GM18519 (cell line): ENCODE results near the gene TMEM240.

Source experiments
- ATAC-seq: cut with Tn5 transposase; IDR thresholded peaks from one replicate; pipeline ENCODE4 v1.9.1; 2021; ENCODE audit warnings: mild to moderate bottlenecking, moderate library complexity; ENCODE audit not compliant: unreplicated experiment, low FRiP score

The TMEM240 gene

DNA sequence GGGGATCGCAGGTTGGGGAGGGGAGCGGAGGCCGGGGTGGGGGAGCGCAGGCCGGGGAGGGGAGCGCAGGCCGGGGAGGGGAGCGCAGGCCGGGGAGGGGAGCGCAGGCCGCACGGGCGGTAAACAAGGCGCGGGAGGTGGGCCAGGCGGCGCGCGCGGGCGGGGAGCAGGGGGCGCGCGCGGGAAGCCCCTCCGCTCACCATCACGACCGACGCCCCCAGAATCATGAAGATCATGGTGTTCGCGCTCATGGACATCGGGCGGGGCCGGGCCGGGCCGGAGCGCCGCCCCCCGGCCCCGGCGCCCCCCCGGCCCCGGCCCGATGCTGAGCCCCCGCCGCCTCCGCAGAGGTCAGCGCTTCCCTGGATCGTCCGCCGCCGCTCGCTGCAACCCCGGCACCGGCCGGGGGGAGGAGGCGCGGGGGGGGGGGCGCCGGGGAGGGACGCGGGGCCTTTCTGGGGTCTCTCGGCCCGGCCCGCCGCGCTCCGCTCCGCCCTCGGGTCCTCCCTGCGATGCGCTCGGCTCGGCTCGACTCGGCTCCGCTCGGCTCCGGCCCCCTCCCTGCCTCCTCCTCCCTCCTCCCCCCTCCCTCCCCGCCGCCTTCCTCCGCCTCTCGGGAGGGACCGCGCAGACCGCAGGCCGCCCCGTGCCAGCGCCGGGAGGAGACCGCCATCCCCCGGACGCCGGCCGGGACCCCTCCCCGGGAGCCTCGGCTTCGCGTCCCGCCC is at the start of gene TMEM240:
Gene TMEM240 (minus strand): TSS at position 535 of the 728 bp plus-strand sequence. CDS start 278 bp downstream, at position 257.
- no peak for ATAC-seq

DNA sequence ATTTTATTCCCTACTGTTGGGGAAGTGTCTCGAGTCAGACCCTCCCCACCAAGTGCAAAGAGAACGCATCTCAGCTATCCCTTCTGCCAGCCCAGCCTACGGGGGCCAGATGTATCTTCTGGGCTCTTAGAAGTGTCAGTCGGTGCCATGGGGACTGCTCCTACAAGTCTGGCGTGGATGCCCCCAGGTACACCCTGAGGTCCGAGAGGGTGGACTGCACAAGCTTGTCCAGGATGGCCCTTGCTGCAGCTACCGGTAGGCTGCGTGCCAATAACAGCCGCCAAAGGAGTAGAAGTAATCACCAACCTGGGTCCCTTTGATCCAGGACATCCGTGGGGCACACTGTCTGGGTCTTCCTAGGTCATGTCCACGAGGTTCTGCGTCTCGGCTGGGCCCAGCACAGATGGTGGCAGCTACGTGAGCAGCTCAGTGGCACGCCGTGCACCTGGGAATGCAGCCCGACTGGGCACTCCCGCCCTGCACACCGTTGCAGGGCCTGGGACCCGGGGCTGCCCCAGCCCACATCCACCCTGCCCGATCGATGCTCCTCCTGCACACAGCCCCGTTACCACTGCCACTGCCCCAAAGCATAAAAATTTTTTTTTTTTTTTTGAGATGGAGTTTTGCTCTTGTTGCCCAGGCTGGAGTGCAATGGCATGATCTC is 43.1 kb upstream of the TMEM240 start:
- ATAC-seq: no peak

GRCh38 chr1:1582585-1583346 is 42.3 kb upstream of the TMEM240 start:
- ATAC-seq: no peak

GRCh38 chr1:1578371-1578940 is 38.0 kb upstream of the TMEM240 start:
- ATAC-seq: no peak

DNA sequence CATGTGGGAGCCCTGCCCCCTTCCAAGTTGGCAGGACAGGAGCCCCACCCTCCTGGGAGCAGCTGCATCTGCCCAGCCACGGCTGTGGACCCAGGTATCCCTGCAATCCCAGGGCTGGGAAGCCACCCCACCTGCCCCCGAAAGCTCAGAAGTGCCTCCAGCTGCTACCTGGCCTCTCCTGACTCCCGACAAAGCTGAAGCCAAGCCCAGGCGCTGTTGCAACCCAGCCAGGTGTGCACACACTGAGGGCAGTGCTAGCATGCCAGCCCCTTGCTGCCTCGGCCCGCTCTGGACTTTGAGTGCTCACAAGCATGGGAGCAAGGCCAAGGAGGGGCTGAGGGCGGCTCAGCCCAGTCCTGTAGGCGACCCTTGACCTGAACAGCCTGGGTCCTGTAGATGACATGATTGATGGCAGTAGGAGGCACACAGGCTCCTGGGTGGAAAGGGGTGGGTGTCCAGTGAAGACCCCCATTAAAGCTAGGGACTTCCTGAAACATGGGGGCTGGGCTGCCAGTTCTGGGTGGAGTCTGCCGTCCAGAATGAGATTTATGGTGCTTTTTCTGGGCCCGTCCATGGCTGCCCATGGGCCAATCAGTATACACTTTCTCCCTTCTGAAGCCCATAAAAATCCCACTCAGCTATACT is 37.1 kb upstream of the TMEM240 start:
- no peak for ATAC-seq

- ATAC-seq: peak; percentile 58
Measured at GRCh38 chr1:1574721-1575537, 34.5 kb upstream of the TMEM240 start, which contains the start of gene SSU72. Gene SSU72, minus strand, starts transcription at chr1:1574863. Its CDS starts 306 bp downstream, at chr1:1574557.

DNA sequence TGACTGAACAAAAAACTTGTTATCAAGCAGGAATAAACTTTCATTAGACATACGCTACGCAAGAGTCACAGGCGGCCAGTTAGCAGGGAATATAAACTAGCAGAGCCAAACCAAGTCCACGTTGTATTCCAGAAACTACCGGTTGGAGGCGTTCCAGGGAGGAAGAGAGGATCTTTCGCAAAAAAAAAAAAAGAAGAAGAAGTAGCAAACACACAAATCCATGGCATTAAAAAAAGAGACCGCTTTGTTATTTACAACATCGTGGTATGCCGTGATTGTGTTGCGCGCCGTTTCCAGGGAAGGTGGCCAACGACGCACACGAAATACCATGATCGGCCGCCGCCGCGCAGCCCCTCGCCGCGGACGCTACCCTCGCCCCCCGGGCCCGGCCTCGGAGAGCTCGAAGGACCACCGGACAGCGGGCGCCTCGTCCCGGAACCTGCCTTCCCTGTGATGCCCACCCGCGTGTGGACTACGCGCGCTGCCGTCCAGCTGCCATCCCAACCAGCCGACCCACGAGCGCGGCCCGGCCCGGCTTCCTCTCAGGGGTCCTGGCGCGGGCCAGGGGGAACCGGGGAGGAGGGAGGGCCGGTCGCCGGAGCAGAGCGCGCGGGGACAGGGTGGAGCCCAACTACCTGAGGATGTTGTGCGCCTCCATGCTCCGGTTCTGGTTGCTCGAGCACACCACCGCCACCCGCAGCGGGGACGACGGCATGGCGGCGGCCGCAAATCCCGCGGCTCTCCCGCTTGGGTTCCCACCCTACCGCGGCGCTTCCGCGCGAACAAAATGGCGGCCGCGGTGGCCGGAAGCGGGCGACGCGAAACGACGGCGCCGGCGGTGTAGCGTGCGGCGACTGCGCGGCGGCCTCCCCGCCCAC is 33.7 kb upstream of the TMEM240 start:
- ATAC-seq: peak; percentile 52

DNA sequence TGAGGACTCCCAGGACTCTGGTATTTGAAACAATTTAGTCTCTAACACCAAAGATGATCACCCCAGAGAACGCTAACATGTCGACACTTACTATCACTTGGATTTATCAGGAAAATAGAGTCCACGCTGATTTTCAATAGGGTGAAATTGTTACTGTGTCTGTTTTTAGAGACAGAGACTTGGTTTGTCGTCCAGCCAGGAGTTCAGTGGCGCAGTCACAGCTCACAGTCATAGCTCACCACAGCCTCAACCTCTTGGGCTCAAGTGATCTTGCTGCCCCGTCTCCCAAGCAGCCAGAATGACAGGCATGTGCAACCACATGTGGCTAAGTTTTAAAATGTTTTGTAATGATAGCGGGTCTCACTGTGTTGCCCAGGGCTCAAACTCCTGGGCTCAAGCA is 28.9 kb upstream of the TMEM240 start:
- no peak for ATAC-seq

DNA sequence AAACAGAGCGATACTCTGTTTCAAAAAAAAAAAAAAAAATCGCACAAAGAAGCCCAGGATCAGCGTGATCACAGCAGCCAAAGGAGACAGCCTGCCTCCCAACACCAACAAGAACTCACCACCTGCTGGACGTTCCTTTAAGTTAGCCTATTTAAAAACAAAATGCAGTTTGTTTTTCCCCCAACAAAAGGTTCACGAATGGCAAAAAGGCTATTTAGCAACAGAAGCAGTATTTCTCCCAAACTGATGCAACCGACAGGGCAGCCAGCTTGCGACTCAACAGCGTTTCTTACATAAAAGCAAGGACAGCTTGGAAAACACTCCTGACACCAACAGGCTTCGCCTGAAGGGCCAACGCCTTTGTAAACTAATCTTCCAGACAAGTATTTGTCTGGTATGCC is 27.5 kb upstream of the TMEM240 start:
- no peak for ATAC-seq

- no peak for ATAC-seq
Measured at GRCh38 chr1:1567152-1567875, 26.9 kb upstream of the TMEM240 start.

DNA sequence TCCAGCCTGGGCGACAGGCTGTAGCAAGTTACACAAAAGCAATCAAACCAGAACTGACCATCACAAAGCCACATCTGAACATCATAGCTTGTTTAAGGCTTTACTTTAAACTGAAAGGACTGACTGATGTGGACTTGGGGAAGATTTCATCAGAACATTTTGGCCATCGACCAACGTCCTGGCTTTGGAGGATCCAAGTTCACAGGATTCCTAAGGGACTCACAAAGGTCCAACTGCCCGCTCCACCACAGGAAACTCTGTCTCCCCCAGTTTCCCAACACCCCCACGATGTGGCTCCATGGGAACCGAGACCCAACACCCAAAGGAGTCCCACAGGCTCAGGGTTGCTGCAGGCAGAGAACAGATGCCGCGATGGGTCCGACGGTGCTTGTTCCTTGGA is 24.9 kb upstream of the TMEM240 start:
- no peak for ATAC-seq

GRCh38 chr1:1564268-1564667 is 23.8 kb upstream of the TMEM240 start:
- no peak for ATAC-seq

DNA sequence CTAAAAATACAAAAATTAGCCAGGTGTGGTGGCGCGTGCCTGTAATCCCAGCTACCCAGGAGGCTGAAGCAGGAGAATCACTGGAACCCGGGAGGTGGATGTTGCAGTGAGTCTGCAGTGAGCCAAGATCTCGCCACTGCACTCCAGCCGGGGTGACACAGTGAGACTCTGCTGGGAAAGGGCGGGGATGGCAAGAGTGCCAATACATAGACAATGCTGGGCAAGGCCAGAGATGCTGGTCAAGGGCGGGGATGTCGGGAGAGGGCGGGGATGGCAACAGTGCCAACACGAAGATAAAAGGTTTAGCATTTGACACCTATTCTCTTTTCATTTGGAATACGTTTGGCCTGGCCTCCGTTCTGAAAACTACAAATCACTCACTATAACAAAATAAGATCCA is 23.3 kb upstream of the TMEM240 start:
- ATAC-seq: no peak

DNA sequence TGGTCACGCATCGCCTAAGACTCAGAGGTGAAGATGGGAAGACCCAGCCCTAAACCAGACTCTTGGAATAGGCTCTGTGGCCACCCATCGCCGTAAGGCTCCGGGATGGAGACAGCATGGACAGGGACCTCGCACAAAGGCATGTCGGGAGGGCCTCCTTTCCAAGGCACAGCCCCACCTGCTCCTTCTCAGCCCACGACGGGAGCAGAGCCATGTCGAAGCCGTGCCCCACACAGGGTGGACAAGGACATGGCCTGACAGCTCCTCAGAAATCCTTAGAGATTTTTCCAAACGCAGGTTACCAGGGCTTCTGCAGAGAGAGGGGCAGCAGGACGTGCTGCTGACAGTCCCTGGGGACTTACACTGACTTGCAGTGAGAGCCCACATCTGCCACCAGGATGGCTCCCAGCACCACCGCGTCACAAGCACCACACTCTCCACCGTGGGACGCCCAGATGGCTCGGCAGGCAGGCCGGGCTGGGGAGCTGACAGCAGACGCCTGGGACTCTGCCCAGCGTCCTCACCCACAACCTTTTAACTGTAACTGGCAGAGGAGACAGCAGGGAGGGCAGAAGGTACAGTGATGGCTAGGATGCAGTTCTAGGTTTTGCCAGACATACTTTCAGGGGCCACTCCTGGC is 22.3 kb upstream of the TMEM240 start:
- ATAC-seq: no peak

GRCh38 chr1:1561801-1562470 is 21.5 kb upstream of the TMEM240 start:
- ATAC-seq: no peak

DNA sequence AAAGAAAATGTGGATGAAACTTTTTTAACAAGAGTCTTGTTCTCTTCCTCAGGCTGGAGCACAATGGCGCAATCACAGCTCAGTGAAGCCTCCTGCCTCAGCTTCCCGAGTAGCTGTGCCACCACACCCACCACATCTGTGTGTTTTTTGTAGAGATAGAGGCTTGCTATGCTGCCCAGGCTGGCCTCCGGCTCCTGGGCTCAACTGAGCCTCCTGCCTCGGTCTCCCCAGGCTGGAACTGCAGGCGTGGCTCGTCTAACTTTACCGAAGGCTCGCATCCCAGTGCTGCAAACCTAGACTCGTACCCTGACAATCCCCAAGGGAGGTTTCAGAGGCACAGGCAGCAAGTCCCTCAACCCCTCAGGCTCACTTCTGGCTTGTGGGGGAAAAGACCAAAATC is 19.8 kb upstream of the TMEM240 start:
- ATAC-seq: no peak

DNA sequence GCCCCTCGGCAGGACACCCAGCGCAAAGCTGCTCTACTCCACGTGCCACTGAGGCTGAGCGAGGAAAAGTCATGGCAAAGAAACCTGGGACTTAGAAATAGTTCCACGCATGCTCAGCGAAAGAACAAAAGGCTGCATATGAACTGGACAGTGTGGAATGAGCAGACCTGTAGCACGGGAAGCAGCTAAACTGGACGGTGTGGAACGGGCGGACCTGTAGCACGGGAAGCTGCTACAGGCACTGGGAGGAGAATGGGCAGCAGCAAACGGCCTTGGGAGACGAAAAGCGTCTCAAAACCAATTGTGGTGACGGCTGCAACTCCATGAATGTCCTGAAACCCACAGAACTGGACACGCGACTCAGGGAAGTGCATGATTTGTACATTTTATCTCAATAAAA is 18.6 kb upstream of the TMEM240 start:
- ATAC-seq: no peak
